Stimulated activated CD8-positive, alpha-beta memory T cell treated with anti-CD3 and anti-CD28 coated beads, Interleukin-7, amount 100 ng/mL, for 1 hour (primary cell): Measurements from ENCODE around the gene DIABLO.
"Not testable (repeated sequence)": the region's sequence is repeated elsewhere in the genome, so short reads cannot be mapped to it uniquely, and the experiment has no call there.

Source experiments
- DNase-seq, 2 donors: peaks; one replicate each; pipeline ENCODE4 v3.0.0-alpha.2; 2020; ENCODE audit warnings: low read depth in 2 of 2

The DIABLO gene

GRCh38 chr12:122208073-122208820, 17.6 kb downstream of the DIABLO start:
- DNase-seq, result no peak

GRCh38 chr12:122207391-122207790, 18.5 kb downstream of the DIABLO start:
- DNase-seq, result no peak

DNA sequence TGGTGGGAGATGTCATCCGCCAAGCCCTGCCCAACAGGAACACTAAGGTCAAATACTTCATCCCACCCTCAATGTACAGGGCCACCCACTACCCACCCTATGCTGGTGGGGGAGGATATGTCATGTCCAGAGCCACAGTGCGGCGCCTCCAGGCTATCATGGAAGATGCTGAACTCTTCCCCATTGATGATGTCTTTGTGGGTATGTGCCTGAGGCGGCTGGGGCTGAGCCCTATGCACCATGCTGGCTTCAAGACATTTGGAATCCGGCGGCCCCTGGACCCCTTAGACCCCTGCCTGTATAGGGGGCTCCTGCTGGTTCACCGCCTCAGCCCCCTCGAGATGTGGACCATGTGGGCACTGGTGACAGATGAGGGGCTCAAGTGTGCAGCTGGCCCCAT, 18.9 kb downstream of the DIABLO start:
- no peak for DNase-seq

DNA sequence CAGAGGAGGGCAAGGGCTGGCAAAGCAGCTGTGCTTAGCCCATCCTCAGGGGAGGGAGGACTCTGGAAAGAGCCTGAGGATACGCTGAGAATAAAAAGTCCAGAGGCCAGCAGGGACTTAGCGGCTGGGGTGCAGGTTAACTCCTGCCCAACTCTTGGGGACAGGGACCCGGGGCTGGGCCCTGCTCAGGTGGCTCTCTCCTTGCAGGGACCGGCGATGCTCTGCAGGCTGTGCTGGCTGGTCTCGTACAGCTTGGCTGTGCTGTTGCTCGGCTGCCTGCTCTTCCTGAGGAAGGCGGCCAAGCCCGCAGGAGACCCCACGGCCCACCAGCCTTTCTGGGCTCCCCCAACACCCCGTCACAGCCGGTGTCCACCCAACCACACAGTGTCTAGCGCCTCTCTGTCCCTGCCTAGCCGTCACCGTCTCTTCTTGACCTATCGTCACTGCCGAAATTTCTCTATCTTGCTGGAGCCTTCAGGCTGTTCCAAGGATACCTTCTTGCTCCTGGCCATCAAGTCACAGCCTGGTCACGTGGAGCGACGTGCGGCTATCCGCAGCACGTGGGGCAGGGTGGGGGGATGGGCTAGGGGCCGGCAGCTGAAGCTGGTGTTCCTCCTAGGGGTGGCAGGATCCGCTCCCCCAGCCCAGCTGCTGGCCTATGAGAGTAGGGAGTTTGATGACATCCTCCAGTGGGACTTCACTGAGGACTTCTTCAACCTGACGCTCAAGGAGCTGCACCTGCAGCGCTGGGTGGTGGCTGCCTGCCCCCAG, 19.6 kb downstream of the DIABLO start:
- no peak for DNase-seq

GRCh38 chr12:122205053-122205925, 20.6 kb downstream of the DIABLO start:
- no peak for DNase-seq

DNA sequence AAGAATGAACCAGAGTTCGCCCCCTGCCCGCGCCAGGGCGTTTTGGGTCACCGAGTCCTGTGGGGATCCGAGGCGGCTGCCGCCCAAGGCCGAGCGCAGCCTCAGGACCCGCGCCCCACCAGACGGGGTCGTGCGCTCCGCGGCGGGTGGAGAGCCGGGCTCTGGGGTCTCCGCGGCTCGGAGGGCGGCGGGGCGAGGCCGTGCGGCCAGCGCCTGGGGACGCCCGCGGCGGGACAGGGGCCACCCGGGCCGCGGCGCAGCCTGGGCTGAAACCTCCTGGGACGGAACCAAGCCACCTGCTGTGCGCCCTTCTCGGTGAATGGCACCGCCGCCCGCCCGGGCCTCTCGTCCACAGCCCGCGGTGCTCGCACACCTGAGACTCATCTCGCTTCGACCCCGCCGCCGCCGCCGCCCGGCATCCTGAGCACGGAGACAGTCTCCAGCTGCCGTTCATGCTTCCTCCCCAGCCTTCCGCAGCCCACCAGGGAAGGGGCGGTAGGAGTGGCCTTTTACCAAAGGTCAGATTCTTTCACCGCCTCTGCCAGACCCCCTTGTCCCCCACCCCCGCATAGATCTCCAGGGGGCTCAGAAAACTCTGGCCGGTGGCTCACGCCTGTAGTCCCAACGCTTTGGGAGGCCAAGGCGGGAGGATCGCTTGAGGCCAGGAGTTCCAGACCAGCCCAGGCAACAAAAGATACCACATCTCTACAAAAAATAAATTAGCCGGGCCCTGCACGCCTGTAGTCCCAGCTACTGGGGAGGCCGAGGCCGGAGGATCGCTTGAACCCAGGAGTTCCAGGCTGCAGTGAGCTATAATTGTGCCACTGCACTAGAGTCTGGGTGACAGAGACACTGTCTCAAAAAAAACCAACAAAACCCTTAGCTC, 21.4 kb downstream of the DIABLO start:
- DNase-seq, result no peak

- peak in 1 of 2 donors; percentile 47 for DNase-seq
Measured at GRCh38 chr12:122203301-122204166, 22.3 kb downstream of the DIABLO start, which contains the start of gene B3GNT4. TSS of gene B3GNT4 (plus strand) at chr12:122203709. CDS start at chr12:122204619, 910 bp downstream.

GRCh38 chr12:122202811-122203210, 23.0 kb downstream of the DIABLO start:
- DNase-seq, result not testable (repeated sequence)

DNA sequence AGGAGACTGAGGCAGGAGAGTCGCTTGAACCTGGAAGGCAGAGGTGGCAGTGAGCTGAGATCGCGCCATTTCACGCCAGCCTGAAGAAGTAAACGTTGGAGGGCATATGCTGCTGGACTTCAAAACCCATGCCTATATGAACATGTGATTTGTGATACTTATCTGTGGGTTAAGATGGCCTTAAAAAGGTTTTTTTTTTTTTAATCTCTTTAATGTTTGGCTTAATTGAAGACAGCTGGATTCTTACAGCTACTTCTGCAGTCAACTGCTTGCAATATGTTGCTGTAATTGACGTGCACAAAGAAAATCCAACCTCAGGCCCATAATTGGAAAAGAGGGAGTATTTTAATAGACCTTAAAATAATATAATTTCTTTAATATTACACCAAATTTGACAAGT, 23.8 kb downstream of the DIABLO start:
- DNase-seq, result no peak

- DNase-seq, result no peak
Measured at GRCh38 chr12:122201381-122201780, 24.5 kb downstream of the DIABLO start.

GRCh38 chr12:122200541-122201175, 25.2 kb downstream of the DIABLO start:
- DNase-seq, result no peak

GRCh38 chr12:122199484-122200355, 26.1 kb downstream of the DIABLO start:
- no peak for DNase-seq

DNA sequence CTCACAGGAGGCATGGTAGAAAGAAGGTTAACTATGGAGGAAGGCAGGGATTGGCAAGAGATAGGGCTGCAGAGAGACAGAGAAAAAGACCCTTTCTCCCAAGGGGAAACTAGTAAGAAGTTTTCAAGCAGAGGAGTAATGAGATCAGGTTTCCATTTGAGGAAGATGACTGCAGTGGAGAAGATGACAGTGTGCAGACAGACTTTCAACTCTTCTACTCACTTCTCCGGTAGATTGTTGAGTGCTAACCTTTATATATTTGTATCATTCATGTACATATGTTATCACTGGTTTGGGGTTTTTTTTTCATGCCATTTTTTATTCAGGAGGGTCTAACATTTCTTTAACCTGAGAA, 28.3 kb downstream of the DIABLO start:
- no peak for DNase-seq

DNA sequence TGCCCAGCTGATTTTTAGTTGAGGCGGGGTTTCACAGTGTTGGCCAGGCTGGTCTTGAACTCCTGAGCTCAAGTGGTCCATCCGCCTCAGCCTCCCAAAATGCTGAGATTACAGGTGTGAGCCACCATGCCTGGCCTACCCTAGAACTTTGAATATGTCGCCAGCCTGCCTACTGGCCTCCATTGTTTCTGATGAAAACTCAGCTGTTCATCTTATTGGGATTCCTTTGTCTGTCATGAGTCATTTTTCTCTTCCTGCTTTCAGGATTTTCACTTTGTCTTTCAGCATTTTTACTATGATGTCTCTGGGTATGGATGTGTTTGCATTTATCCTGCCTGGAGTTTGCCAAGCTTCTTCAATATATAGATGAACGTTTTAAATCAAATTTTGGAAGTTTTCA, 30.4 kb downstream of the DIABLO start:
- DNase-seq, result no peak

GRCh38 chr12:122194804-122195203, 31.0 kb downstream of the DIABLO start:
- DNase-seq, result no peak

- no peak for DNase-seq
Measured at GRCh38 chr12:122192441-122192840, 33.4 kb downstream of the DIABLO start.

DNA sequence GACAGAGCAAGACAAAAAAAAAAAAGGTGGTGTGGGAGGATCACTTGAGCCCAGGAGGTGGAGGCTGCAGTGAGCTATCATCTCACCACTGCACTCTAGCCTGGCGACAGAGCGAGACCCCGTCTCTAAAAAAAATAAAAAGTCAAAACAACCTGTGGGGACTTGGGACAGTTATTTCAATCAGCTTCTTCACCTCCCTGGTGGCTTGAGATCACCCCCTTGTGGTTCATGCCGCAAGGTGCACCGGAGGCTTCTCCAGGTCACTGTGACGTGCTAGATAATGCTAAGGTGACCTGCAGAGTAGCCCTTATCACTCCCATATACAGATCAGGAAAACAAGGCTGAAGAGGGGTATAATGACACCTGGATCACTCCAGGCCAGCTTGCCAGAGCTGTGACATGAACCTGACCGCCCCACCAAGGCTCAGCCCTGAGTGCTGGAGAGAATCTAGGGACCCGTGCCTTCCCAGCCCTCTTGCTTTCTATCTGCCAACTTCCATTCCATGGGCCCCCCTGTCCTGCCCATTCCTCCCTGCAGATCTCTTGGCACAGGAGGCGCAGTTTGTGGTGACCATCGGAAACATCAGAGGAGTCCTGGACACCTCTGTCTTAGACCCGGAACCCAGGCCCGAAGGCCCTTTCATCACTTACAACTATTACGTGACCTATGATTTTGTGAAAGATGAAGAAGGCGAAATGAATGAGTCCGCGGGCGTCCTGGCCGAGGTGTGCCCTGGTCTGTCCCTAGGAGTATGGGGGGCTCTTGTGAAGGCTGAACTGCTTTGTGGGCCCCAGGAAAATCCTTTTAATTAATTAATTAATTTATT, 34.8 kb downstream of the DIABLO start:
- DNase-seq, result peak; percentile 45 to 51
